Neural progenitor cell (in vitro differentiated cells): ENCODE results near the gene IKZF3. TPM values are rescaled to one million over a fixed set of nuclear protein-coding genes. Genes with fewer than 3 reads are reported as not detected.

ENCODE experiments used
- DNase-seq: peaks from one replicate; pipeline ENCODE4 v3.0.0-alpha.2; 2016; ENCODE audit warnings: low spot score
- H2AFZ ChIP-seq: fragments of 200-600 bp; sonication (generic); replicated peaks from 2 replicates; pipeline ENCODE4 v1.6.1; 2016; ENCODE audit warnings: antibody characterized with exemption
- H3F3A ChIP-seq: fragments of 200-600 bp; sonication (generic); 2 replicates; pipeline ENCODE4 v1.6.1; 2016; ENCODE audit warnings: antibody characterized with exemption, low read depth
- H3K27ac ChIP-seq: fragments of 200-600 bp; sonication (generic); 2 replicates; pipeline ENCODE4 v1.5.1; 2016; ENCODE audit warnings: mild to moderate bottlenecking
- H3K27me3 ChIP-seq: fragments of 200-600 bp; sonication (generic); 2 replicates; pipeline ENCODE4 v1.6.1; 2016; ENCODE audit warnings: mild to moderate bottlenecking, moderate library complexity
- H3K36me3 ChIP-seq: fragments of 200-600 bp; sonication (generic); 2 replicates; pipeline ENCODE4 v1.5.1; 2016
- H3K4me1 ChIP-seq: fragments of 200-600 bp; sonication (generic); 2 replicates; pipeline ENCODE4 v1.6.1; 2016; ENCODE audit warnings: mixed run types
- H3K4me2 ChIP-seq: fragments of 200-600 bp; sonication (generic); 2 replicates; pipeline ENCODE4 v1.6.1; 2016
- H3K4me3 ChIP-seq: fragments of 200-600 bp; sonication (generic); 2 replicates; pipeline ENCODE4 v1.5.1; 2016
- H3K79me2 ChIP-seq: fragments of 200-600 bp; sonication (generic); 2 replicates; pipeline ENCODE4 v1.6.1; 2016; ENCODE audit warnings: low read depth
- H3K9ac ChIP-seq: fragments of 200-600 bp; sonication (generic); 2 replicates; pipeline ENCODE4 v1.6.1; 2016
- H3K9me3 ChIP-seq: fragments of 200-600 bp; sonication (generic); 2 replicates; pipeline ENCODE4 v1.5.1; 2016; ENCODE audit warnings: low read depth
- H4K20me1 ChIP-seq: fragments of 200-600 bp; sonication (generic); 2 replicates; pipeline ENCODE4 v1.6.1; 2016; ENCODE audit warnings: low read depth
- H3K27ac Mint-ChIP-seq: 3 replicates; pipeline ENCODE4 v1.8.0; 2021; ENCODE audit warnings: mixed read lengths
- H3K27me3 Mint-ChIP-seq: 2 replicates; pipeline ENCODE4 v1.8.0; 2022; ENCODE audit warnings: low read depth, mild to moderate bottlenecking, inconsistent platforms, moderate library complexity, mixed read lengths; ENCODE audit not compliant: insufficient read depth
- H3K36me3 Mint-ChIP-seq: 3 replicates; pipeline ENCODE4 v1.8.0; 2021; ENCODE audit warnings: mixed read lengths
- H3K4me1 Mint-ChIP-seq: 3 replicates; pipeline ENCODE4 v1.8.0; 2021; ENCODE audit warnings: mixed read lengths
- H3K4me3 Mint-ChIP-seq: 3 replicates; pipeline ENCODE4 v1.8.0; 2021; ENCODE audit warnings: mild to moderate bottlenecking, moderate library complexity, mixed read lengths
- H3K9me3 Mint-ChIP-seq: 3 replicates; pipeline ENCODE4 v1.8.0; 2020; ENCODE audit warnings: mixed read lengths
- CTCF ChIP-seq: fragments of 200-600 bp; sonication (generic); IDR thresholded peaks from 2 replicates; pipeline ENCODE4 v1.5.1; 2017; ENCODE audit warnings: antibody characterized with exemption, mild to moderate bottlenecking
- EZH2 ChIP-seq: fragments of 200-600 bp; sonication (generic); IDR thresholded peaks from 2 replicates; pipeline ENCODE4 v1.6.1; 2017; ENCODE audit warnings: antibody characterized with exemption, mild to moderate bottlenecking, moderate library complexity
- EZH2phosphoT487 ChIP-seq: fragments of 200-600 bp; sonication (generic); IDR thresholded peaks from 2 replicates; pipeline ENCODE4 v1.6.1; 2017; ENCODE audit warnings: antibody characterized with exemption
- total RNA-seq: library from RNA; depleted of rRNA; stranded (reverse); fragments of >200 nt; gene quantifications from 2 replicates; pipeline ENCODE4 v1.2.3, GENCODE V29; 2015; ENCODE audit warnings: low replicate concordance

Gene IKZF3
- total RNA-seq, 1 donor from 2014 or later = not detected

GRCh38 chr17:39732586-39732985, 131.5 kb downstream of the IKZF3 start:
- Histone ChIP-seq H3K4me2 (no peak overlapping the region), H3K9me3 (no peaks in the 10 kb centered on the region), H3K27ac (no peak overlapping the region), H2AFZ (no peak overlapping the region), H3K9ac (no peak overlapping the region), H3K36me3 (no peaks in the 10 kb centered on the region), H4K20me1 (no peaks in the 10 kb centered on the region), H3K4me3 (no peak overlapping the region), H3F3A (peaks cover 36% of the 10 kb centered on the region), H3K27me3 (peaks cover 2% of the 10 kb centered on the region), H3K79me2 (no peaks in the 10 kb centered on the region), H3K4me1 (peaks cover 4% of the 10 kb centered on the region)
- no peak for TF ChIP-seq CTCF
- no peak for TF ChIP-seq EZH2
- TF ChIP-seq EZH2phosphoT487 = no peak
- H3K27ac Mint-ChIP-seq = no peak overlapping the region
- peaks cover 5% of the 10 kb centered on the region for H3K4me1 Mint-ChIP-seq
- no peaks in the 10 kb centered on the region for H3K9me3 Mint-ChIP-seq
- H3K4me3 Mint-ChIP-seq = peak overlapping the region; percentile 28
- peaks cover 20% of the 10 kb centered on the region for H3K27me3 Mint-ChIP-seq
- DNase-seq = no peak
- no peaks in the 10 kb centered on the region for H3K36me3 Mint-ChIP-seq

DNA sequence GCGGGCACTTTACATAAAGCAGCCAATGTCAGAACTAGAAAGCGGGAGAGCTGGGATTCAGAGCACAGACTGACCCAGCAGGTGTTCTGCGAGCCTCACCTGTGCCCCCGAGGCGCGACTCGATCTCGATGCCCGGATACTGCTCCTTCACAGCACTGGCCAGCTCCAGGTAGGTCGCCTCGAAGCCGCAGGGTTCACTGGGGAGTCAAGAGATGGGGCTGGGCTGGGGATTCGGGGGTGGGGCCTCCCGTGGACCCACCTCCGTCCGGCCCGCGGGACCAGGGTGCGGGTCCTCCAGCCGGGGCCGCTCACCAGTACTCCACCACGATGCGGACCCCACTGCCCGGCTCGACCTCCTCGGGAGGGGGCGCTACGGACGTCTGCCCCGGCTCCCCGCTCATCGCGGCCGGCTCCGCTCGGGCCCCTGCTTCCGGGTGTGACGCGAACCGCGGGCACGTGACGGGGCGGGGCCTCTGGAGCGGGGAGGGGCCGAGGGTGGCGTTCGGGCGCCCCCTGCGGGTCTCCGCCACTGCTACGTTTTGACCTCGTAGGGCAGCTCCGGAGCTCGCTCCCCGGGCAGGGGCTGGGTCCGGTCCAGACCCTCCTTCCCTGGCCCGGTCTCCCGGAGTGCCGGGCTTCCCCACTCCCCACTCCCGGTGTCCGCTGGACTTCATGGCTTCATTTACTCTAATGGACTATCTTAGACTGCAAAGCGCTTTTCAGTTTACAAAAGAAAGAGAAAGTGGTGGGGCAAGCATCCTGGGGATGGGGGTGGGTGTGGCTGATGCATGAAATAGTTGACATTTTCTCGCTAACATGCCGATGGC, 133.8 kb downstream of the IKZF3 start, which contains the start of gene MIEN1:
MIEN1 (minus strand) TSS at position 438 of the 827 bp plus-strand sequence; CDS start at position 401, 37 bp downstream.
- H3K4me3 Mint-ChIP-seq = peak within 1 kb of the TSS; percentile 89
- DNase-seq = peak; percentile 95
- TF ChIP-seq CTCF (peak; percentile 90), EZH2phosphoT487 (no peak)
- H3F3A ChIP-seq = peaks cover 26% of the 10 kb centered on the region
- peaks cover 8% of the 10 kb centered on the region for H3K36me3 Mint-ChIP-seq
- peak within 1 kb of the TSS; percentile 71 for H2AFZ ChIP-seq
- no peaks in the 10 kb centered on the region for H3K27me3 ChIP-seq
- peaks cover 5% of the 10 kb centered on the region for H3K4me1 Mint-ChIP-seq
- H3K4me3 ChIP-seq = peak within 1 kb of the TSS; percentile 74
- peak within 1 kb of the TSS; percentile 40 for H3K9ac ChIP-seq
- peaks cover 4% of the 10 kb centered on the region for H4K20me1 ChIP-seq
- H3K27ac ChIP-seq = no peak within 1 kb of the TSS
- H3K4me2 ChIP-seq = peak within 1 kb of the TSS; percentile 87
- no peaks in the 10 kb centered on the region for H3K9me3 Mint-ChIP-seq
- peaks cover 11% of the 10 kb centered on the region for H3K27me3 Mint-ChIP-seq
- H3K4me1 ChIP-seq = peaks cover 4% of the 10 kb centered on the region
- H3K27ac Mint-ChIP-seq = no peak within 1 kb of the TSS
- H3K36me3 ChIP-seq = no peaks in the 10 kb centered on the region
- H3K9me3 ChIP-seq = no peaks in the 10 kb centered on the region
- no peaks in the 10 kb centered on the region for H3K79me2 ChIP-seq

DNA sequence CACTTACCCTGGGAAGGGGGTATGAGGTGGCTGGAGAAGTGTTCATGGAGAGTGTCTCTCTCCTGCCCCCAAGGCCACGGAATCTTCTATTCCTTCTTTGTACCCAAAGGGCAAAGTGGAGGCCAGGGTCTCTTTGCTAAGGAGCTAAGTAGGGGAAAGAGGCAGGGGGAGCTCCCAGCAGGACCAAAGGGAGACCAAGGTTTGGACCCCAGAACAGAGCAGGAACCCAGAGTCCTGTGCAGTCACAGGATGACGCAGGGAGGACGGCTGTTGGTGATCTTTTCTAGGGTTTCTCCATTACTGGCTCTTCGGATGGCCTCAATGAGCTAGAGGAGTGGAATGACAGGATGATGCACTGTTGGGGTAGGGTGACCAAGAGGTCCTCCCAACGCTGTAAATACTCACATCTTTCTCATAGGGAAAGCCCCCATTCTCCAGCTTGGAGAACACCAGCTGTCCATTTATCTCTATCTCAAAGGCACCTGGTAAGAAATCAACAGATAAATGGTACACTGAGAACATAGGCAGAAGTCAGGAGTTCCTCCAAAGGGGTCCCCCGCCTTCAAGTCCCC, 134.7 kb downstream of the IKZF3 start:
- H3K4me3 ChIP-seq = peak overlapping the region; percentile 74
- no peaks in the 10 kb centered on the region for H3K9me3 ChIP-seq
- H3K9me3 Mint-ChIP-seq = no peaks in the 10 kb centered on the region
- H3K27ac ChIP-seq = no peak overlapping the region
- peaks cover 12% of the 10 kb centered on the region for H3K27me3 Mint-ChIP-seq
- peaks cover 5% of the 10 kb centered on the region for H3K4me1 Mint-ChIP-seq
- H3K27me3 ChIP-seq = no peaks in the 10 kb centered on the region
- H3K36me3 ChIP-seq = no peaks in the 10 kb centered on the region
- peaks cover 26% of the 10 kb centered on the region for H3F3A ChIP-seq
- TF ChIP-seq EZH2 (no peak), CTCF (no peak), EZH2phosphoT487 (no peak)
- no peak for DNase-seq
- peak overlapping the region; percentile 89 for H3K4me3 Mint-ChIP-seq
- peaks cover 4% of the 10 kb centered on the region for H3K4me1 ChIP-seq
- H3K27ac Mint-ChIP-seq = no peak overlapping the region
- no peak overlapping the region for H2AFZ ChIP-seq
- no peak overlapping the region for H3K9ac ChIP-seq
- peaks cover 4% of the 10 kb centered on the region for H4K20me1 ChIP-seq
- peaks cover 10% of the 10 kb centered on the region for H3K36me3 Mint-ChIP-seq
- H3K79me2 ChIP-seq = no peaks in the 10 kb centered on the region
- H3K4me2 ChIP-seq = peak overlapping the region; percentile 87
